Left renal pelvis (tissue), 4 donors: ENCODE data around the gene BCL2L11. TPM values are rescaled to one million over a fixed set of nuclear protein-coding genes. Genes with fewer than 3 reads are reported as not detected.

Experiments
- DNase-seq, 4 donors: peaks; one replicate each; pipeline ENCODE4 v3.0.0-alpha.2; 2013; ENCODE audit warnings: low read depth in 4 of 4, low spot score in 3 of 4
- polyA plus RNA-seq, 4 donors: library from polyadenylated mRNA; unstranded; fragments of 120-200 nt; gene quantifications; one replicate each; pipeline ENCODE4 v1.2.1, GENCODE V29; 2013; ENCODE audit not compliant: insufficient read length in 4 of 4

BCL2L11 gene
- polyA plus RNA-seq, 4 donors = 14.6 to 21.4 (median 18.5) TPM

GRCh38 chr2:111142101-111142500 is 21.4 kb downstream of the BCL2L11 start:
- no peak for DNase-seq

GRCh38 chr2:111143107-111143842 is 22.6 kb downstream of the BCL2L11 start:
- no peak for DNase-seq

- no peak for DNase-seq
Observed at GRCh38 chr2:111143843-111144198, 23.1 kb downstream of the BCL2L11 start.

- DNase-seq = no peak
Observed at GRCh38 chr2:111145103-111145760, 24.5 kb downstream of the BCL2L11 start.

- no peak for DNase-seq
Observed at GRCh38 chr2:111145951-111146350, 25.2 kb downstream of the BCL2L11 start.

DNA sequence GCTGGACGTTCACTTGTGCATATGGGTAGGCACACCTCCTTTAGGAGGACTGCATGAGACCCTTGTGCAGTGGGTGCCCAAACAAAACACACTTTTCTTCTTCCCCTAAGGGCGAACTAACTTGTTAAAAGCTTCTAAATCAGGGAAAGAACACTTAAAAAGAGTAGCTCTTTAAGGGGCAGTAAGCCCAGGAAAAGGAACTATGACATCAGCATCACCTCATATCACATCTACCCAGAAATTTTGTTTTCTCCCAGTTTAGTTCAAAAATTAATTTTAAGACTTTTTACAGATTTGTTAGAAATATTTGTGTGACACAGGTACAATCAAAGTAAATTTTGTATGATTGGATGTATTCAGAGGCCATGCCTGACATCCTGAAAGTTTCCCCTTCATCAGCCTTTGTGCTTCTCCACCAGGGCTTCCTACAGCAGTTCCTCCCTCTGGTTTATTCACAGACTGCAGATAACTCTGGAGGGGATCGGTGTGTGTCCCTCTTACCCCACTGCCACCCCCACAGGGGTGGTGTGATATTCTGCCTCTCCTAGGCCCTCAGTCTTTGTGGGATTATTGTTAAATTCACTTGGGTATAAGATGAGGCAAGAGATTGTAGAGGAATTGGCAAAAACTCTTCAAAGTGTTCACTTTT is 27.6 kb downstream of the BCL2L11 start:
- no peak for DNase-seq

GRCh38 chr2:111148925-111149324 is 28.2 kb downstream of the BCL2L11 start:
- no peak for DNase-seq

DNA sequence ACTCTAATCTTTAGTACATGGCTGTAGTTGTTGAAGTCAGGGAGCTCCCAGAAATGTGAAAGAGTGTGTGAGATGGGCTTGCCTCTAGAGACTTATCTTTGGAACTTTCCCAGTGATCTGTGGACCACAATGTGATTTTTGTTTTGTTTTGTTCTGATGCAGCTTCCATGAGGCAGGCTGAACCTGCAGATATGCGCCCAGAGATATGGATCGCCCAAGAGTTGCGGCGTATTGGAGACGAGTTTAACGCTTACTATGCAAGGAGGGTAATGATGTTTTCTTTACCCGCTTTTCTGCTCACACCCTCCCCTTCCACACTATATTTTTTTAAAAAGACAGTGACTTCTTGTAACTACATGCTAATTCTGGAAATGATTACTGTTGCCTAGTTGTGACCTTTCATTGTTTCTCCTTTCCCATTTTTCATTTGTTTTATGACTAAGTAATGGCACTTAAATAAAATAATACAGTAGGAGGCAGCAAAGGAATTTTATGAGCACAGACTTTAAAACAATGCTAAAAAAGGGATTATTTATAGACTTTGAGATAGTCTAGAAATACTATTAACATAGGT is 29.3 kb downstream of the BCL2L11 start:
- DNase-seq = no peak

DNA sequence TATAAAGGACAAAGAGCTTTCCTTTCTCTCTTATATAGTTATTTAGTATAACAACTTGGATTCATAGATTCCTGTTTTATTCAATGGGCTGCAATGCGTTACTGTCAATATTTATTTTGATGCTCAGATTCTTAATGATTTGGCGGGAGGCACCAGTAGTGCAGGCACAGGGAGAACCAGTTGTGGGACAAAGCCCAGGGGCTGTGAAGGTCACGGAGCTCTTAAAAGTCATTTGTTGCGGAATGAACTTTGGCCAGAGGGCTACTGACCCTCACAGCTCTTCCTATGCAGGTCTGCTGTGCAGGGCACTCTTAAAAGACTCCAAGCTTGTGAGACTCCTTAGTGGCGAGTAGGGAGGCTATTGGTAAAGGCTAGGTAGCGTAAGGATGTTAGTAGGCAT is 34.0 kb downstream of the BCL2L11 start:
- DNase-seq = no peak

GRCh38 chr2:111155610-111156009 is 34.9 kb downstream of the BCL2L11 start:
- no peak for DNase-seq

DNA sequence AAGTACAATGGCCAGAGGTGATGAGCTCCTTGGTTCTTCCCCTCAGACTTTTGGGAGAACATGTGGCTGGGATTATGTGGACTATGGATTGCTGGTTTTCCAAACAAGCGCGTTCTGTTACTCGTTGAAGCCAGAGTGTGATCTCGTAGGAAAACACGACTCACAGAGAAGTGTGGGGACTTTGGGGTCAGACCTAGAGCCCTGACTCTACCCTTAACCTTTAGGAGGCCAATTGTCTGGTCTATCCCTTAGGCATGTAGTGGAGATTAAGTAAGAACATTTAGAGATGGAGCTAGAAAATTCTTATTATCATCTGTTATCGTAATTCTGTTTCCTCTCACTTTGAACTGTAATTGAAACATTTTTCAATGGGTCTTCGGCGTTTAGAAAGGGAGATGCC is 35.8 kb downstream of the BCL2L11 start:
- no peak for DNase-seq

GRCh38 chr2:111157071-111157661 is 36.5 kb downstream of the BCL2L11 start:
- DNase-seq = no peak

DNA sequence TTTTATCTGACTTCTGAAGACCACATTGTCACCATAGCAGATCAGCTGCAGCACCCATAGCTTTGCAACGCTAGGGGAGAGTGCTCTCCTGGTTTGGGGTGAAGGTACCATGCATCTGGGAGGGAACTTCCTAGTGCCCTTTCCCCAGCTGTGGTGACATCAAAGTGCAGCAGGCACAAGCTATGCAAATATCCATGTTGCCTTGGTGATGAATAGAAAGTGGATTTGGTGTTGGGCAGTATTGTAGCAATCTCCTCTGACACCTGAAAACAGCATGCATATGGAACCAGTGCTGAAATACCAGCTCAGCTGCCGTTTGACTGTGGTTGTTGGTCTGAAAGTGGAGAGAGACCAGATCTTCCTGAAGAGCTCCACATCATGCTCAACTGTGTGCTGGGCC is 37.1 kb downstream of the BCL2L11 start:
- DNase-seq = no peak

DNA sequence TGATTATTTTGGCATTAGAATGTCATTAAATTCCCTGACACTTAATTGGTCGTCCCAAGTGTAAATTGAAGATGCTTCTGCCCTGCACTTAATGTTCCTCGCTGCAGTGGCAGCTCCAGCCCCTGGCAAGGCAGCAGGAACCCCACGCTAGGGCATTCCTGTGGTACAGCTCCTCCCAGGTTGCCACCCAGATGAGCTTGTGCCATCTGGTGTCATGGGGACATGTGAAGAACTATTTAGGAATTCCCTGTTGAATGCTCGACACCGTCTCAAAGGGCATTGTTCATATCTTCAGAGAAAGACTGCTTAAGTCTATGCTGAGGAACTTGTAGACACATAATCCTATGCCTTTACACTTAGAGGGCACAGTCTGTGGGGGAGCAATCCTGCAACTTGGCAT is 38.9 kb downstream of the BCL2L11 start:
- no peak for DNase-seq

DNA sequence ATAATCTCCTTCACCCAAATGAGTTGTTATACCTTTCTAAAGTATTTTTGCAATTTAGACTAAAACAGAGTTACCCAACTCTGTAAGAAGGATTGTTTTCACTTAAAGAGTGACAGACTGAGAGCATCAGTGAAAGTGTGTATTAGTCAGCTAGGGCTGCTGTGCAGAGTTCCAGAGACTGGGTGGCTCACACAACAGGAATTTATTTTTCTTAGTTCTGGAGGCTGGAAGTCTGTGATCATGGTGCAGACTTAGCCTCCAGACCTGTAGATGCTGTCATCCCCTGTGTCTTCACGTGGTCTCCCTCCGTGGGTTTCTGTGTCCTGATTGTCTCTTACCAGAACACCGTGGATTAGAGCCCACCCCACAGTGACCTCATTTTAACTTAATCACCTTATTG is 40.0 kb downstream of the BCL2L11 start:
- DNase-seq = no peak

DNA sequence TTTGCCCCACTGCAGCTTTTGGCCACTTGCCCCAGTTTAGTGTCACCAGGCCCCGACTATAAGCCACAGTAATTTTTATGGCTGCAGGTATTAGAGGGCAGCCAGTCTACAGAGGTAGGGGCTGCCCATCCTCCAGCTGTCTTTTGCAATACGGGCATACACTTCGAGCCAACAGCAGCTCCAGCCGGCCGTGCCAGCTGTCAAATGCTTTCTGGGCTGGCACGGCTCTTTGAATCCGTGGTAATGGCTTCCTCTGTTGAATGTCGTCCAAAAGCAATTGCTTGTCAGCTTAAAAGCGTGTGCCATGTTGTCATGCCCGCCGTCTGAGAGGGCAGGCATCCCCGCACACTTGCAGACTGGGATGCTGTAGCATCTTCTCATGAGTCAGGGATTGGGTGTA is 41.3 kb downstream of the BCL2L11 start:
- no peak for DNase-seq

DNA sequence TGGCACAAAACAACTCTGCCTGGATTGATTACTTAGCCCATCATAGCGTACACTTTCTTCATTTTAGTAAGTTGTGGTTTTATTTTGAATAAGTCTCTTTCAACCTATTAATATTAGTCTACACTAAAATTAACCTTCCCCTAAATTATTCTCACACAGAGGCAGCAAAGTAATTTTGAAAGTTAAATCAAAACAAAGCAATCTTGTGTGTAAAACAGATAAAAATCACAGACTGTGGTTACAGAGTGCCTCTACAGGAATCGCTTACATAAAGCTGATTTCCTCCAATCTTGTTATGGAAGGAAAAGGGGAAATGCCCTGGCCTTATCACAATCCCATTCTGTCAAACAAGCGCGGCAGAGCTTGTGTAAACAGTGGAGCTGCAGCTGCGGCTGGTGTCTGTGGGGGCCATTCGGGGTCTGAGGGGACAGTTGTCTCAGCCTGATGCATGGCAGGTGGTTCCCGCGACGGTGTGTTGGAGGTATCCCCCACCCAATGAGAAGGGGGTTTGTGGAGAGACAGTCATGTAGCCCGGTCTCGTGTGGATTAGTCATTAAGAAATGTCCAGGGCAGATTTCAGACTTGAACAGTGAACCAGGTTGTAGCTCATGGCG is 42.1 kb downstream of the BCL2L11 start:
- no peak for DNase-seq

DNA sequence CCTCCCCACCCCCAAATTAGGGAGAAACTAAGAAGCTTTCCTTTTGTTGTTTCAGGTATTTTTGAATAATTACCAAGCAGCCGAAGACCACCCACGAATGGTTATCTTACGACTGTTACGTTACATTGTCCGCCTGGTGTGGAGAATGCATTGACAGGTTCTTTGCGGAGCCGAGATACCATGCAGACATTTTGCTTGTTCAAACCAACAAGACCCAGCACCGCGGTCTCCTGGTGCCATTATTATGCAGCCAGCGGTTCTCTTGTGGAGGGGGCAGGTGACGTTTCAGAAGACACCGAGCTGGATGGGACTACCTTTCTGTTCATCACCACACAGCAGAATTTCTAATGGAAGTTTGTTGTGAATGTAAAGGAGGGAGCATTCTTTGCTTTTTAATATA is 43.4 kb downstream of the BCL2L11 start:
- DNase-seq = no peak

- DNase-seq = no peak
Observed at GRCh38 chr2:111165084-111165483, 44.4 kb downstream of the BCL2L11 start.

DNA sequence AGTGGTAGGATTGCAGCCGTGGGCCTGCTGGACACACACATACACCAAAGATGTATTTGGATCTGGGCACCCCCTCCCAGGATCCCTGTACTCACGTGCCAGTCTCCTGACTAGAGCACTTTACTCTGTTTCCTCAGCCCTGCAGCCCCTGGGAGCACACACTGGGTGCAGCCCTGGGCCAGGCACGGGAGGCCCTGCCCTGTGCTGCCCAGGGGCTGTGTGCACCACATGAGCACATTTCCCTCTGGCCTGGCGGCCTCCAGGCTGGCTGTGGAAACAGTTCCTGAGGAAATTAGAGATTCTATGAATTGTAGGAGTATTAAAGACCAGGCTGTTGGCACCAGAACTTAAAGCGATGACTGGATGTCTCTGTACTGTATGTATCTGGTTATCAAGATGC is 45.4 kb downstream of the BCL2L11 start:
- DNase-seq = no peak
